IMR-90 (cell line): Measurements from ENCODE around the gene GLRA2. TPM values are rescaled to one million over a fixed set of nuclear protein-coding genes. Genes with fewer than 3 reads are reported as not detected.

Experiments used
- ATAC-seq: fragments of 200-7000 bp; cut with Tn5 transposase; 2 replicates; pipeline ENCODE4 v1.9.1; 2020; ENCODE audit warnings: low read depth, mild to moderate bottlenecking, moderate library complexity
- BruUV-seq: library from RNA; stranded (reverse); fragments of 400-500 nt; replicated peaks from 2 replicates; lab custom pipeline; 2021; lab: Mats Ljungman, UMichigan
- CTCF ChIA-PET: fragments of 300-600 bp; formaldehyde crosslinking; extraction: SDS; loops from one replicate; lab custom pipeline; 2021; ENCODE audit warnings: antibody characterized with exemption; lab: Yijun Ruan, JAX
- POLR2A ChIA-PET: fragments of 300-600 bp; sonication (Branson Sonifier 250); formaldehyde crosslinking; loops from one replicate; lab custom pipeline; 2022; ENCODE audit warnings: antibody characterized with exemption; ENCODE audit not compliant: unreplicated experiment; lab: Charles Lee
- DNase-seq: peaks from one replicate; pipeline ENCODE4 v3.0.0; 2013
- H2AFZ ChIP-seq: replicated peaks from 2 replicates; pipeline ENCODE3; 2013; ENCODE audit warnings: low read length, mild to moderate bottlenecking; ENCODE audit not compliant: poor library complexity
- H2AK5ac ChIP-seq: 2 replicates; pipeline ENCODE4 v1.6.1; 2013; ENCODE audit warnings: low read depth, low read length, inconsistent platforms
- H2AK9ac ChIP-seq: replicated peaks from 2 replicates; pipeline ENCODE3; 2013; ENCODE audit warnings: mild to moderate bottlenecking, low read depth, low read length, moderate library complexity; ENCODE audit not compliant: poor library complexity
- H2BK120ac ChIP-seq: 2 replicates; pipeline ENCODE4 v1.6.1; 2013; ENCODE audit warnings: low read depth, low read length, inconsistent platforms
- H2BK15ac ChIP-seq: 3 replicates; pipeline ENCODE4 v1.6.1; 2013; ENCODE audit warnings: low read depth, low read length, inconsistent platforms
- H2BK20ac ChIP-seq: 2 replicates; pipeline ENCODE4 v1.6.1; 2013; ENCODE audit warnings: low read depth, mild to moderate bottlenecking, inconsistent platforms, low read length, moderate library complexity
- H2BK5ac ChIP-seq: 2 replicates; pipeline ENCODE4 v1.6.1; 2013; ENCODE audit warnings: mild to moderate bottlenecking, low read depth, low read length, inconsistent platforms; ENCODE audit not compliant: poor library complexity, severe bottlenecking
- H3K14ac ChIP-seq: replicated peaks from 2 replicates; pipeline ENCODE4 v1.6.1; 2013; ENCODE audit warnings: low read depth, low read length, inconsistent platforms
- H3K18ac ChIP-seq: 2 replicates; pipeline ENCODE4 v1.6.1; 2013; ENCODE audit warnings: low read depth, low read length, control low read depth
- H3K23ac ChIP-seq: 2 replicates; pipeline ENCODE4 v1.6.1; 2013; ENCODE audit warnings: low read depth, low read length, inconsistent platforms
- H3K27ac ChIP-seq: 2 replicates; pipeline ENCODE4 v1.5.1; 2013; ENCODE audit warnings: mild to moderate bottlenecking, control low read depth, low read length; ENCODE audit not compliant: insufficient read depth
- H3K27me3 ChIP-seq: 2 replicates; pipeline ENCODE4 v1.6.1; 2013; ENCODE audit warnings: low read length; ENCODE audit not compliant: control insufficient read depth, insufficient read depth
- H3K36me3 ChIP-seq: 2 replicates; pipeline ENCODE4 v1.6.1; 2013; ENCODE audit warnings: low read length, mixed read lengths; ENCODE audit not compliant: control insufficient read depth, insufficient read depth
- H3K4ac ChIP-seq: 2 replicates; pipeline ENCODE4 v1.6.1; 2013; ENCODE audit warnings: low read depth, low read length, inconsistent platforms
- H3K4me1 ChIP-seq: 2 replicates; pipeline ENCODE4 v1.6.1; 2013; ENCODE audit warnings: low read length, mixed read lengths; ENCODE audit not compliant: control insufficient read depth, insufficient read depth
- H3K4me2 ChIP-seq: 2 replicates; pipeline ENCODE4 v1.6.1; 2013; ENCODE audit warnings: low read depth, mild to moderate bottlenecking, control low read depth, low read length, moderate library complexity
- H3K4me3 ChIP-seq: 2 replicates; pipeline ENCODE4 v1.5.1; 2013; ENCODE audit warnings: low read depth, mild to moderate bottlenecking, control low read depth, low read length, moderate library complexity; ENCODE audit not compliant: insufficient read depth
- H3K56ac ChIP-seq: 2 replicates; pipeline ENCODE4 v1.6.1; 2013; ENCODE audit warnings: low read length, inconsistent platforms; ENCODE audit not compliant: insufficient read depth; ENCODE audit errors: extremely low read depth
- H3K79me1 ChIP-seq, 2 experiments: 2 replicates each; pipeline ENCODE4 v1.6.1; 2013; ENCODE audit warnings: low read length in 2 of 2, inconsistent platforms in 1 of 2, low read depth in 1 of 2
- H3K9ac ChIP-seq: 2 replicates; pipeline ENCODE4 v1.6.1; 2013; ENCODE audit warnings: low read depth, low read length, control low read depth
- H3K9me1 ChIP-seq: 2 replicates; pipeline ENCODE4 v1.6.1; 2013; ENCODE audit warnings: low read length, inconsistent platforms; ENCODE audit not compliant: insufficient read depth
- H3K9me3 ChIP-seq: 2 replicates; pipeline ENCODE4 v1.6.1; 2013; ENCODE audit warnings: low read length; ENCODE audit not compliant: control insufficient read depth, insufficient read depth
- H4K20me1 ChIP-seq: 2 replicates; pipeline ENCODE4 v1.6.1; 2013; ENCODE audit warnings: low read length, inconsistent platforms; ENCODE audit not compliant: insufficient read depth
- H4K5ac ChIP-seq: 2 replicates; pipeline ENCODE4 v1.6.1; 2013; ENCODE audit warnings: mild to moderate bottlenecking, low read depth, low read length, control low read depth
- H4K8ac ChIP-seq, 2 experiments: 2 replicates each; pipeline ENCODE4 v1.6.1; 2013; ENCODE audit warnings: low read depth in 2 of 2, low read length in 2 of 2, control low read depth in 1 of 2, inconsistent platforms in 1 of 2
- H4K91ac ChIP-seq: 2 replicates; pipeline ENCODE4 v1.6.1; 2013; ENCODE audit warnings: low read depth, low read length, inconsistent platforms; ENCODE audit not compliant: insufficient read depth
- ELK1 ChIP-seq: fragments of 150-350 bp; IDR thresholded peaks from 2 replicates; pipeline ENCODE4 v1.6.1; 2016; ENCODE audit warnings: low read depth, mild to moderate bottlenecking, low read length, moderate library complexity, borderline replicate concordance
- POLR2A ChIP-seq: IDR thresholded peaks from 2 replicates; pipeline ENCODE4 v1.6.1; 2012; ENCODE audit warnings: mild to moderate bottlenecking, low read depth, low read length
- RFX5 ChIP-seq: IDR thresholded peaks from 2 replicates; pipeline ENCODE4 v1.8.0; 2012; ENCODE audit warnings: low read depth, mild to moderate bottlenecking, low read length, moderate library complexity
- WGBS, 2 experiments: methylation state at CpG; one replicate each; pipeline versions ENCODE4 v1.1.5 to v1.1.7; 2013; ENCODE audit warnings: missing lambda C conversion rate in 2 of 2; ENCODE audit not compliant: insufficient read length in 1 of 2; ENCODE audit errors: extremely low coverage in 2 of 2; 5-methylcytosine and 5-hydroxymethylcytosine counted together
- dilution Hi-C: fragments of 300-500 bp; cut with HindIII; formaldehyde crosslinking; loops from one replicate; pipeline ENCODE4 v1.14.3; 2018; ENCODE audit warnings: low sequenced_read_pairs; ENCODE audit not compliant: unreplicated experiment
- in situ Hi-C: fragments of 300-500 bp; cut with MboI; formaldehyde crosslinking; loops from 3 replicates; pipeline ENCODE4 v1.14.3; 2019; ENCODE audit warnings: low sequenced_read_pairs, inconsistent platforms, mixed read lengths
- intact Hi-C: fragments of 100-400 bp; cut with micrococcal nuclease; formaldehyde crosslinking; loops from 2 replicates; pipeline ENCODE4 v1.10.0; 2022
- polyA plus RNA-seq, 3 experiments: library from polyadenylated mRNA; depleted of rRNA; stranded (reverse); fragments of >200 nt; gene quantifications; 2 replicates each; pipeline ENCODE4 v1.2.3, GENCODE V29; 2012; ENCODE audit warnings: low replicate concordance in 1 of 3
- total RNA-seq: library from RNA; depleted of rRNA; stranded (reverse); fragments of >200 nt; gene quantifications from 2 replicates; pipeline ENCODE4 v1.2.3, GENCODE V29; 2012

Gene GLRA2
- total and polyA plus RNA-seq, 2 of the 4 experiments (the other 2 are of a cell fraction): not detected

- Histone ChIP-seq H2BK5ac (no peak overlapping the region), H3K9ac (no peak overlapping the region), H2AK5ac (no peak overlapping the region), H3K4me3 (no peak overlapping the region), H3K36me3 (no peaks in the 10 kb centered on the region), H3K9me1 (no peaks in the 10 kb centered on the region), H3K27ac (no peak overlapping the region), H3K4me1 (peaks cover 3% of the 10 kb centered on the region), H2AK9ac (no peak overlapping the region), H4K91ac (no peak overlapping the region), H2BK15ac (no peak overlapping the region), H3K56ac (no peak overlapping the region), H3K4ac (no peak overlapping the region), H3K79me1 (no peaks in the 10 kb centered on the region), H3K23ac (no peak overlapping the region), H3K4me2 (no peak overlapping the region), H2BK20ac (no peak overlapping the region), H3K14ac (no peak overlapping the region), H3K18ac (no peak overlapping the region), H3K27me3 (no peaks in the 10 kb centered on the region), H3K9me3 (no peaks in the 10 kb centered on the region), H2BK120ac (no peak overlapping the region), H4K5ac (no peak overlapping the region), H4K20me1 (no peaks in the 10 kb centered on the region), H4K8ac (no peak overlapping the region), H2AFZ (no peak overlapping the region)
- DNase-seq: no peak
- intact Hi-C loops (no loop called here), in situ Hi-C loops (no loop called here), dilution Hi-C loops (no loop called here)
- no TSS peak for BruUV-seq
- ChIA-PET POLR2A (no interaction called here), CTCF (interaction anchor here (1.3 kb wide), 1 partner anchor 32 kb away, joined by 3 read pairs; no protein-coding TSS in a partner anchor)
- 20% methylated on average over 2 of the region's 5 CpGs; no CpG with 5 or more reads in 1 of the 2 experiments for WGBS, 2 experiments
- TF ChIP-seq RFX5 (no peak), POLR2A (no peak), ELK1 (no peak)
- ATAC-seq: no peak
Observed at GRCh38 chrX:14618177-14618965, 89.0 kb downstream of the GLRA2 start.
